ENCODE data around the gene CLDN20.
A peak's percentile ranks its signal among the peaks of the same experiment; 100 is the strongest.
"Not testable (repeated sequence)": the region's sequence is repeated elsewhere in the genome, so short reads cannot be mapped to it uniquely, and the experiment has no call there.

CLDN20 gene

GRCh38 chr6:155310596-155310995 lies 46.8 kb downstream of the CLDN20 start:
- peaks cover 12% of the 10 kb centered on the region for H3K79me2 ChIP-seq (ENCODE audit: low read length)
- no peak overlapping the region for H2AFZ ChIP-seq (ENCODE audit: low read depth, low read length)
- H3K9me3 ChIP-seq (ENCODE audit: insufficient read depth, low read length), result no peaks in the 10 kb centered on the region
- peaks cover 22% of the 10 kb centered on the region for H3K36me3 ChIP-seq (replicated peaks; ENCODE audit: low read depth, low read length)
- no peak overlapping the region for H3K9ac ChIP-seq (ENCODE audit: low read length)
- no peaks in the 10 kb centered on the region for H3K27me3 ChIP-seq (ENCODE audit: low read depth, low read length)
- no peak overlapping the region for H3K27ac ChIP-seq (ENCODE audit: low read length)
- no peaks in the 10 kb centered on the region for H4K20me1 ChIP-seq (ENCODE audit: insufficient read depth, low read length)
- H3K4me3 ChIP-seq (ENCODE audit: low read length), result no peak overlapping the region
- TF ChIP-seq, protein P1, sequence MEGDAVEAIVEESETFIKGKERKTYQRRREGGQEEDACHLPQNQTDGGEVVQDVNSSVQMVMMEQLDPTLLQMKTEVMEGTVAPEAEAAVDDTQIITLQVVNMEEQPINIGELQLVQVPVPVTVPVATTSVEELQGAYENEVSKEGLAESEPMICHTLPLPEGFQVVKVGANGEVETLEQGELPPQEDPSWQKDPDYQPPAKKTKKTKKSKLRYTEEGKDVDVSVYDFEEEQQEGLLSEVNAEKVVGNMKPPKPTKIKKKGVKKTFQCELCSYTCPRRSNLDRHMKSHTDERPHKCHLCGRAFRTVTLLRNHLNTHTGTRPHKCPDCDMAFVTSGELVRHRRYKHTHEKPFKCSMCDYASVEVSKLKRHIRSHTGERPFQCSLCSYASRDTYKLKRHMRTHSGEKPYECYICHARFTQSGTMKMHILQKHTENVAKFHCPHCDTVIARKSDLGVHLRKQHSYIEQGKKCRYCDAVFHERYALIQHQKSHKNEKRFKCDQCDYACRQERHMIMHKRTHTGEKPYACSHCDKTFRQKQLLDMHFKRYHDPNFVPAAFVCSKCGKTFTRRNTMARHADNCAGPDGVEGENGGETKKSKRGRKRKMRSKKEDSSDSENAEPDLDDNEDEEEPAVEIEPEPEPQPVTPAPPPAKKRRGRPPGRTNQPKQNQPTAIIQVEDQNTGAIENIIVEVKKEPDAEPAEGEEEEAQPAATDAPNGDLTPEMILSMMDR (IDR thresholded peaks at IDR 0.05; ENCODE audit: low read depth, low read length), result no peak
- H3K4me1 ChIP-seq (ENCODE audit: low read length), result peaks cover 3% of the 10 kb centered on the region; the same call in 1 of the 2 replicates
- H3K4me2 ChIP-seq (ENCODE audit: low read length), result no peak overlapping the region

DNA sequence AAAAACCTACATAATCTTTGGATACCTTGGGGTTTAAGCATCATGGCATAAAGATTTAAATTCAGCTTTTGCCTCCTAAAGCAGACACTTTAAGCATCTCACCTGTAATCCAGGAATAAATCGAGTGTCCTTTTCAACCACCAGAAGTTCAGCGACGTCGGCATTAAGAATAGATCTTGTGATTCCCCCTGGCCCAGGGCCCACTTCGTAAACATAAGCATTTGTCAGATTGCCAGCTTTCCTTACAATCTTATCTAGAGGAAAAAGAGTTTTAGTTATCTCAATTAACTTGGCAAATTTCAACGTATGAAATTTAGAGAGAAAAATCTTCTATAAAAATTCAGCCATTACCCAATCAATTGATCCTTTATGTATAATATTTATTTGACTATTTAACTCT lies 47.3 kb downstream of the CLDN20 start:
- Histone ChIP-seq H3K79me2 (ENCODE audit: low read length) (peaks cover 12% of the 10 kb centered on the region), H3K4me3 (ENCODE audit: low read length) (no peak overlapping the region), H3K4me2 (ENCODE audit: low read length) (no peak overlapping the region), H3K36me3 (replicated peaks; ENCODE audit: low read depth, low read length) (peaks cover 22% of the 10 kb centered on the region), H3K27ac (ENCODE audit: low read length) (no peak overlapping the region), H3K9ac (ENCODE audit: low read length) (no peak overlapping the region), H3K27me3 (ENCODE audit: low read depth, low read length) (no peaks in the 10 kb centered on the region), H3K9me3 (ENCODE audit: insufficient read depth, low read length) (no peaks in the 10 kb centered on the region), H2AFZ (ENCODE audit: low read depth, low read length) (no peak overlapping the region), H4K20me1 (ENCODE audit: insufficient read depth, low read length) (no peaks in the 10 kb centered on the region), H3K4me1 (ENCODE audit: low read length) (peaks cover 3% of the 10 kb centered on the region; the same call in 1 of the 2 replicates)
- TF ChIP-seq, protein P1 (IDR thresholded peaks at IDR 0.05; ENCODE audit: low read depth, low read length), result no peak
- no peak for TF ChIP-seq EZH2phosphoT487 (IDR thresholded peaks at IDR 0.05; ENCODE audit: low read depth)

- Histone ChIP-seq H3K4me2 (ENCODE audit: low read length) (no peak overlapping the region), H3K27ac (ENCODE audit: low read length) (no peak overlapping the region), H3K9ac (ENCODE audit: low read length) (no peak overlapping the region), H3K9me3 (ENCODE audit: insufficient read depth, low read length) (no peaks in the 10 kb centered on the region), H4K20me1 (ENCODE audit: insufficient read depth, low read length) (no peaks in the 10 kb centered on the region), H3K4me3 (ENCODE audit: low read length) (no peak overlapping the region), H2AFZ (ENCODE audit: low read depth, low read length) (no peak overlapping the region), H3K36me3 (replicated peaks; ENCODE audit: low read depth, low read length) (peaks cover 19% of the 10 kb centered on the region), H3K4me1 (ENCODE audit: low read length) (peaks cover 3% of the 10 kb centered on the region; the same call in 1 of the 2 replicates), H3K79me2 (ENCODE audit: low read length) (peaks cover 12% of the 10 kb centered on the region), H3K27me3 (ENCODE audit: low read depth, low read length) (no peaks in the 10 kb centered on the region)
- TF ChIP-seq, protein P1 (IDR thresholded peaks at IDR 0.05; ENCODE audit: low read depth, low read length), result no peak
- TF ChIP-seq EZH2phosphoT487 (IDR thresholded peaks at IDR 0.05; ENCODE audit: low read depth), result no peak
These were observed 47.8 kb downstream of the CLDN20 start for GRCh38 chr6:155311583-155311982.

GRCh38 chr6:155312950-155313349 lies 49.1 kb downstream of the CLDN20 start:
- not testable (repeated sequence) for H3K9ac ChIP-seq (ENCODE audit: low read length); H3K9me3 ChIP-seq (ENCODE audit: insufficient read depth, low read length); H3K4me1 ChIP-seq (ENCODE audit: low read length); H4K20me1 ChIP-seq (ENCODE audit: insufficient read depth, low read length); H3K27ac ChIP-seq (ENCODE audit: low read length); H3K27me3 ChIP-seq (ENCODE audit: low read depth, low read length); H2AFZ ChIP-seq (ENCODE audit: low read depth, low read length)
- Histone ChIP-seq H3K4me2 (ENCODE audit: low read length) (peak overlapping the region; percentile 83), H3K79me2 (ENCODE audit: low read length) (peaks cover 12% of the 10 kb centered on the region), H3K4me3 (ENCODE audit: low read length) (peak overlapping the region; percentile 97; the same call in 1 of the 2 replicates), H3K36me3 (replicated peaks; ENCODE audit: low read depth, low read length) (peaks cover 17% of the 10 kb centered on the region)

All from OCI-LY3 (cell line).